ENCODE results near the gene SHOC1. TPM values are rescaled to one million over a fixed set of nuclear protein-coding genes. Genes with fewer than 3 reads are reported as not detected.

The SHOC1 gene
- total RNA-seq, 2 donors from 2014 or later: not detected

- Histone ChIP-seq H3K36me3 (ENCODE audit: control insufficient read depth, insufficient read depth, low read length) (no peaks in the 10 kb centered on the region), H3K4me3 (ENCODE audit: low read length) (no peak overlapping the region), H3K9me3 (ENCODE audit: control insufficient read depth, low read length) (no peaks in the 10 kb centered on the region), H3K27ac (ENCODE audit: low read depth, low read length) (no peak overlapping the region), H3K27me3 (ENCODE audit: control insufficient read depth, insufficient read depth, low read length, poor library complexity, severe bottlenecking) (peaks cover 41% of the 10 kb centered on the region), H3K4me1 (ENCODE audit: control insufficient read depth, insufficient read depth, low read length) (no peaks in the 10 kb centered on the region), H3K9ac (ENCODE audit: extremely low read depth, low read length, poor library complexity, severe bottlenecking) (no peak overlapping the region)
- H3K36me3 Mint-ChIP-seq (ENCODE audit: low read depth): no peaks in the 10 kb centered on the region
- TF ChIP-seq CTCF (conservative IDR thresholded peaks at IDR 0.05): no peak
- 97 to 100% methylated on average over 1 to 2 of the region's 2 CpGs for WGBS, 2 experiments (ENCODE audit: insufficient coverage in 1 of 2, insufficient read length in 1 of 2)
- H3K27me3 Mint-ChIP-seq (ENCODE audit: insufficient read depth): peaks cover 63% of the 10 kb centered on the region
- no peak overlapping the region for H3K27ac Mint-ChIP-seq
- DNase-seq: no peak
- H3K4me1 Mint-ChIP-seq: peaks cover 10% of the 10 kb centered on the region
- no peak overlapping the region for H3K4me3 Mint-ChIP-seq
- H3K9me3 Mint-ChIP-seq: no peaks in the 10 kb centered on the region
These were observed 10.5 kb upstream of the SHOC1 start for GRCh38 chr9:111805262-111805661.

GRCh38 chr9:111804636-111805035 lies 9.9 kb upstream of the SHOC1 start:
- H3K9ac ChIP-seq (ENCODE audit: extremely low read depth, low read length, poor library complexity, severe bottlenecking): no peak overlapping the region
- no peaks in the 10 kb centered on the region for H3K4me1 ChIP-seq (ENCODE audit: control insufficient read depth, insufficient read depth, low read length)
- no peaks in the 10 kb centered on the region for H3K36me3 ChIP-seq (ENCODE audit: control insufficient read depth, insufficient read depth, low read length)
- peaks cover 41% of the 10 kb centered on the region for H3K27me3 ChIP-seq (ENCODE audit: control insufficient read depth, insufficient read depth, low read length, poor library complexity, severe bottlenecking)
- no peaks in the 10 kb centered on the region for H3K9me3 Mint-ChIP-seq
- H3K4me3 ChIP-seq (ENCODE audit: low read length): no peak overlapping the region
- DNase-seq: no peak
- TF ChIP-seq CTCF (conservative IDR thresholded peaks at IDR 0.05): no peak
- no peak overlapping the region for H3K27ac ChIP-seq (ENCODE audit: low read depth, low read length)
- H3K4me3 Mint-ChIP-seq: no peak overlapping the region
- H3K27me3 Mint-ChIP-seq (ENCODE audit: insufficient read depth): peaks cover 63% of the 10 kb centered on the region
- WGBS, 2 experiments (ENCODE audit: insufficient coverage in 1 of 2, insufficient read length in 1 of 2): 90 to 100% methylated on average over 1 to 2 of the region's 2 CpGs
- no peaks in the 10 kb centered on the region for H3K36me3 Mint-ChIP-seq (ENCODE audit: low read depth)
- no peaks in the 10 kb centered on the region for H3K9me3 ChIP-seq (ENCODE audit: control insufficient read depth, low read length)
- H3K27ac Mint-ChIP-seq: no peak overlapping the region
- H3K4me1 Mint-ChIP-seq: peaks cover 10% of the 10 kb centered on the region

- whole genome bisulfite sequencing, 2 experiments (ENCODE audit: insufficient coverage in 1 of 2, insufficient read length in 1 of 2): 87 to 97% methylated on average over 1 to 3 of the region's 3 CpGs
- Mint-ChIP-seq H3K4me1 (peaks cover 10% of the 10 kb centered on the region), H3K27ac (no peak overlapping the region), H3K27me3 (ENCODE audit: insufficient read depth) (peaks cover 68% of the 10 kb centered on the region), H3K36me3 (ENCODE audit: low read depth) (no peaks in the 10 kb centered on the region), H3K9me3 (no peaks in the 10 kb centered on the region), H3K4me3 (no peak overlapping the region)
- Histone ChIP-seq H3K36me3 (ENCODE audit: control insufficient read depth, insufficient read depth, low read length) (no peaks in the 10 kb centered on the region), H3K9me3 (ENCODE audit: control insufficient read depth, low read length) (no peaks in the 10 kb centered on the region), H3K9ac (ENCODE audit: extremely low read depth, low read length, poor library complexity, severe bottlenecking) (no peak overlapping the region), H3K4me1 (ENCODE audit: control insufficient read depth, insufficient read depth, low read length) (no peaks in the 10 kb centered on the region), H3K27ac (ENCODE audit: low read depth, low read length) (no peak overlapping the region), H3K27me3 (ENCODE audit: control insufficient read depth, insufficient read depth, low read length, poor library complexity, severe bottlenecking) (peaks cover 41% of the 10 kb centered on the region), H3K4me3 (ENCODE audit: low read length) (no peak overlapping the region)
- DNase-seq: no peak
- TF ChIP-seq CTCF (conservative IDR thresholded peaks at IDR 0.05): no peak
These were observed 9.2 kb upstream of the SHOC1 start for GRCh38 chr9:111803924-111804323.

Measured in endodermal cell (in vitro differentiated cells).